Measurements from ENCODE around the gene TRIM38. TPM values are rescaled to one million over a fixed set of nuclear protein-coding genes. Genes with fewer than 3 reads are reported as not detected.
"Not testable (repeated sequence)": the region's sequence is repeated elsewhere in the genome, so short reads cannot be mapped to it uniquely, and the experiment has no call there.

Gene TRIM38
- total RNA-seq, 3 donors from 2014 or later: 11.4 to 15.8 (median 12.6) TPM

DNA sequence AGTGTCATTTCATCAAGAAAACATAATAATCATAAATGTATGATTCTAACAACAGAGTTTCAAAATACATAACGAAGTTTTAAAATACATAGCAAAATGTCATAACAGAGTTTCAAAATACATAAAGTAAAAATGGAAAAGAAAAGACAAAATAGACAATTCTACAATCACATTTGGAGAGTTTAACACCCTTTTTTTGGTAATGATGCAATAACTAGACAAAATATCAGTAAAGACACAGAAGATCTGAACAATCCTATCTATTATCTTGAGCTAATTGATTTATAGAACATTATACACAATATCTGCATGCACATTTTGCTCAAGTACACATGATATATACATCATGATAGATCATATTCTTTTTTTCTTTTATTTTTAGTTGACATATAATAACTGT is 18.7 kb upstream of the TRIM38 start:
- TF ChIP-seq, protein P1, sequence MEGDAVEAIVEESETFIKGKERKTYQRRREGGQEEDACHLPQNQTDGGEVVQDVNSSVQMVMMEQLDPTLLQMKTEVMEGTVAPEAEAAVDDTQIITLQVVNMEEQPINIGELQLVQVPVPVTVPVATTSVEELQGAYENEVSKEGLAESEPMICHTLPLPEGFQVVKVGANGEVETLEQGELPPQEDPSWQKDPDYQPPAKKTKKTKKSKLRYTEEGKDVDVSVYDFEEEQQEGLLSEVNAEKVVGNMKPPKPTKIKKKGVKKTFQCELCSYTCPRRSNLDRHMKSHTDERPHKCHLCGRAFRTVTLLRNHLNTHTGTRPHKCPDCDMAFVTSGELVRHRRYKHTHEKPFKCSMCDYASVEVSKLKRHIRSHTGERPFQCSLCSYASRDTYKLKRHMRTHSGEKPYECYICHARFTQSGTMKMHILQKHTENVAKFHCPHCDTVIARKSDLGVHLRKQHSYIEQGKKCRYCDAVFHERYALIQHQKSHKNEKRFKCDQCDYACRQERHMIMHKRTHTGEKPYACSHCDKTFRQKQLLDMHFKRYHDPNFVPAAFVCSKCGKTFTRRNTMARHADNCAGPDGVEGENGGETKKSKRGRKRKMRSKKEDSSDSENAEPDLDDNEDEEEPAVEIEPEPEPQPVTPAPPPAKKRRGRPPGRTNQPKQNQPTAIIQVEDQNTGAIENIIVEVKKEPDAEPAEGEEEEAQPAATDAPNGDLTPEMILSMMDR (IDR thresholded peaks at IDR 0.05): no peak
- no peaks in the 10 kb centered on the region for H3K9me3 ChIP-seq
- H3K4me1 ChIP-seq (ENCODE audit: low read depth): no peaks in the 10 kb centered on the region
- H3K4me3 ChIP-seq: no peak overlapping the region
- ATAC-seq (no peak), DNase-seq (no peak)
- intact Hi-C loops (cut with DNase I, micrococcal nuclease): no loop called here
- no peaks in the 10 kb centered on the region for H3K36me3 ChIP-seq (ENCODE audit: low read depth)

DNA sequence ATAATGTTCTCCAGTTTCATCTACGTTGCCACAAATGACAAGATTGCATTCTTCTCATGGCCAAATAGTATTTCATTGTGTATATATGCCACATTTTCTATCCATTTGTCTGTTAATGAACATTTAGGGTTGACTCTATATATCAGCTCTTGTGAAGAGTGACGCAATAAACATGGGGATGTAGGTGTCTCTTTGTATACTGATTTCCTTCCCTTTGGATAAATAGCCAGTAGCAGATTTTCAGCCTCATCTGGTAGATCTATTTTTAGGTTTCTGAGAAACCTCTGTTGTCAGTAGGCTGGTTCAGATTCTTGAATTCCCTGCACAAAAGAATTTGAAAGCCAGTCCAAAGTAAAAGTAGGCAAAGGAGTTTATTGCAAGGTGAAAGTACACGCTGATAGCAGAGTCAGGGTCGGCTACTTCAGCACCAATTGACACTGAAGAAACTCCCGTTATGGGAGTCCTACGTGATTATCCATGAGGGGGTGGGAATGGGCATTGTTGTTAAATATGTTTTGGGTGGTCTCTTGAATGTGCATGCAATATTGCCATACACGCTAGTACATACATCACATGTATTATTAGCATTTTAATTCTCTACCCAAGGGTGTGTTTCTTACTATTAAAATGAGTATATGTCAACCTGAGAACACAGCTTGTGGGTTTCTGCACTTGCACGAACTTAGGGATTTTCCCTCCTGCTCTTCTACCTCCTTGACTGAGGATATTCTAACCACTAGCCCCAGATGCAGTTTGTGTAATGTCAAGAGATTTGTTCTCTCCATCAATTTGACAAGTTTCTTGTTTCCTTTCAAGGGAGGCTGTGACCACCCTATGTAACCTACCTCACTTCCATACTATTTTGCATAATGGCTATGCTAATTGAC is 17.7 kb upstream of the TRIM38 start:
- intact Hi-C loops (cut with DNase I, micrococcal nuclease): no loop called here
- Histone ChIP-seq H3K9me3 (no peaks in the 10 kb centered on the region), H3K4me1 (ENCODE audit: low read depth) (no peaks in the 10 kb centered on the region), H3K36me3 (ENCODE audit: low read depth) (no peaks in the 10 kb centered on the region), H3K4me3 (no peak overlapping the region)
- ATAC-seq: no peak
- TF ChIP-seq, protein P1 (IDR thresholded peaks at IDR 0.05): no peak
- no peak for DNase-seq

DNA sequence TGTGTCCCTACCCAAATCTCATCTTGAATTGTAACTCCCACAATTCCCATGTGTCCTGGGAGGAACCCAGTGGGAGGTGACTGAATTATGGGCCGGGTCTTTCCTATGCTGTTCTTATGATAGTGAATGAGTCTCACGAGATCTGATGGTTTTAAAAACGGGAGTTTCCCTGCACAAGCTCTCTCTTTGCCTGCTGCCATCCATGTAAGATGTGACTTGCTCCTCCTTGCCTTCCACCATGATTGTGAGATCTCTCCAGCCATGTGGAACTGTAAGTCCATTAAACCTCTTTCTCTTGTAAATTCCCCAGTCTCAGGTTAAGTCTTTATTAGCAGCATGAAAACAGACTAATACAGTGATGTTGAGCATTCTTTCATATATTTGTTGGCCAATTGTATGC is 16.9 kb upstream of the TRIM38 start:
- H3K4me3 ChIP-seq; H3K36me3 ChIP-seq (ENCODE audit: low read depth); H3K4me1 ChIP-seq (ENCODE audit: low read depth); DNase-seq; ATAC-seq; H3K9me3 ChIP-seq; intact Hi-C loops (cut with DNase I, micrococcal nuclease): not testable (repeated sequence)

DNA sequence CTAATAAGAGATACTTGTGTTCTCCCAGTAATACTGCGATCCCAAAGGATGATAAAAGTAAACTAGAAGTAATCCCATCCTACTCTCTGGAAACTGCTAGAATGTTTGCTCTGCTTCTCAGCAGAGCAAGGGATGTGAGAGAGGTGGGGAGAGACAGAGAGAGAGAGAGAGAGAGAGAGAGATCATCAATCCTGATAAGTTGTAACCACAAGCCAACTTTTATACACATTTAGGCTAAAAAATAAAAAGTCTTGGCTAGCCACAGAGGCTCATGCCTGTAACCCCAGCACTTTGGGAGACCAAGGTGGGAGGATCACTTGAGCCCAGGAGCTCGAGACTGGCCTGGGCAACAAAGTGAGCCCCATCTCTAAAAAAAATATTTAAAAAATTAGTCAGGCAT is 16.0 kb upstream of the TRIM38 start:
- intact Hi-C loops (cut with DNase I, micrococcal nuclease): no loop called here
- DNase-seq (no peak), ATAC-seq (no peak)
- Histone ChIP-seq H3K9me3 (no peaks in the 10 kb centered on the region), H3K4me1 (ENCODE audit: low read depth) (no peaks in the 10 kb centered on the region), H3K36me3 (ENCODE audit: low read depth) (no peaks in the 10 kb centered on the region), H3K4me3 (no peak overlapping the region)
- TF ChIP-seq, protein P1 (IDR thresholded peaks at IDR 0.05): no peak

DNA sequence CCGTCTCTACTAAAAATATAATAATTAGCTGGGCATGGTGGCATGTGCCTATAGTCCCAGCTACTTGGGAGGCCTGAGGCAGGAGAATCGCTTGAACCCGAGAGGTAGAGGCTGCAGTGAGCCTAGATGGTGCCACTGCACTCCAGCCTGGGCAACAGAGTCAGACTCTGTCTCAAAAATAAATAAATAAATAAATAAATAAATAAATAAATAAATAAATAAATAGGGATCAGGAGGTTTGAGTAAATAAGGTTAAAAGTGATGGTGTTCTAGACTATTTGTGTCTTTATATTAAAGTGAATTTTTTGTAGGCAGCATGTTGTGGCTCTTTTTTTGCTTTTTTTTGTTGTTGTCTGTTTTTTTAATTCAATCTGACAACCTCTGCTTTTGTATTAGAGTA is 15.1 kb upstream of the TRIM38 start:
- H3K9me3 ChIP-seq; DNase-seq; ATAC-seq; intact Hi-C loops (cut with DNase I, micrococcal nuclease); H3K36me3 ChIP-seq (ENCODE audit: low read depth); H3K4me3 ChIP-seq; H3K4me1 ChIP-seq (ENCODE audit: low read depth): not testable (repeated sequence)

DNA sequence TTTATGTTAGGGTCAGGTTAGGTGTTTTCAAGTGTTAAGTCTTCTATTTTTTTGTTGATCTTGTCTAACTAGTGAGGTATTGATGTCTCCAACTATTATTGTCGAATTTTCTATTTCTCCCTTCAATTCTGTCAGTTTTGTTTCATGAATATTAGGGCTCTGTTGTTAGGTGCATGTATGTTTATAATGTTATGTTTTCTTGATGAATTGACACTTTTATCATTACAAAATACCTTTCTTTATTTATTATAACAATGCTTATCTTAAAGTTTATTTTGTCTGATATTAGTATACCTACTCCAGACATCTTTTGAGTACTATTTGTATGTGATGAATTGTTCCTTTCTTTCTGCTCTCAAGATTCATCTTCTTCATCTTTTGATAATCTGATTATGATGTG is 12.9 kb upstream of the TRIM38 start:
- ATAC-seq (no peak), DNase-seq (no peak)
- no peaks in the 10 kb centered on the region for H3K36me3 ChIP-seq (ENCODE audit: low read depth)
- H3K9me3 ChIP-seq: no peaks in the 10 kb centered on the region
- TF ChIP-seq, protein P1 (IDR thresholded peaks at IDR 0.05): no peak
- no peak overlapping the region for H3K4me3 ChIP-seq
- intact Hi-C loops (cut with DNase I, micrococcal nuclease): no loop called here
- H3K4me1 ChIP-seq (ENCODE audit: low read depth): no peaks in the 10 kb centered on the region
